Astrocyte of the spinal cord (primary cell): ENCODE data around the gene ANKRD53.

Experiments
- DNase-seq: peaks from one replicate; pipeline ENCODE4 v3.0.0; 2011; ENCODE audit warnings: low read depth, low spot score
- H3K4me3 ChIP-seq: 2 replicates; pipeline ENCODE4 v1.5.1; 2011; ENCODE audit warnings: low read depth, mild to moderate bottlenecking, low read length, moderate library complexity
- CTCF ChIP-seq: IDR thresholded peaks from 2 replicates; pipeline ENCODE4 v1.5.1; 2012; ENCODE audit warnings: low read depth, mild to moderate bottlenecking, low read length, inconsistent platforms
- in situ Hi-C: cut with HindIII; loops from 2 replicates; pipeline ENCODE4 v1.10.0; 2017; ENCODE audit warnings: low sequenced_read_pairs

The ANKRD53 gene

GRCh38 chr2:70939001-70939838, 39.2 kb upstream of the ANKRD53 start:
- no peak overlapping the region for H3K4me3 ChIP-seq
- in situ Hi-C loops = no loop called here
- no peak for DNase-seq
- no peak for TF ChIP-seq CTCF

- TF ChIP-seq CTCF = no peak
- in situ Hi-C loops = no loop called here
- no peak overlapping the region for H3K4me3 ChIP-seq
- DNase-seq = no peak
Measured at GRCh38 chr2:70939839-70940580, 38.4 kb upstream of the ANKRD53 start.

- no peak for TF ChIP-seq CTCF
- in situ Hi-C loops = no loop called here
Measured at GRCh38 chr2:70941186-70941585, 37.2 kb upstream of the ANKRD53 start.

GRCh38 chr2:70941701-70942100, 36.7 kb upstream of the ANKRD53 start:
- in situ Hi-C loops = no loop called here
- no peak for TF ChIP-seq CTCF
- no peak for DNase-seq
- no peak overlapping the region for H3K4me3 ChIP-seq

More at GRCh38 chr2:70941186-70941585, 37.2 kb upstream of the ANKRD53 start:
- DNase-seq = no peak
- no peak overlapping the region for H3K4me3 ChIP-seq

GRCh38 chr2:70942396-70943204, 35.8 kb upstream of the ANKRD53 start:
- in situ Hi-C loops = no loop called here
- TF ChIP-seq CTCF = no peak
- DNase-seq = no peak
- H3K4me3 ChIP-seq = no peak overlapping the region

- H3K4me3 ChIP-seq = no peak overlapping the region
- TF ChIP-seq CTCF = no peak
- in situ Hi-C loops = no loop called here
- no peak for DNase-seq
Measured at GRCh38 chr2:70943205-70943871, 35.1 kb upstream of the ANKRD53 start.
